ENCODE measurements around the gene UBE2J2. TPM values are rescaled to one million over a fixed set of nuclear protein-coding genes. Genes with fewer than 3 reads are reported as not detected.

The UBE2J2 gene
- total RNA-seq, 1 donor from 2014 or later: 36.9 TPM

DNA sequence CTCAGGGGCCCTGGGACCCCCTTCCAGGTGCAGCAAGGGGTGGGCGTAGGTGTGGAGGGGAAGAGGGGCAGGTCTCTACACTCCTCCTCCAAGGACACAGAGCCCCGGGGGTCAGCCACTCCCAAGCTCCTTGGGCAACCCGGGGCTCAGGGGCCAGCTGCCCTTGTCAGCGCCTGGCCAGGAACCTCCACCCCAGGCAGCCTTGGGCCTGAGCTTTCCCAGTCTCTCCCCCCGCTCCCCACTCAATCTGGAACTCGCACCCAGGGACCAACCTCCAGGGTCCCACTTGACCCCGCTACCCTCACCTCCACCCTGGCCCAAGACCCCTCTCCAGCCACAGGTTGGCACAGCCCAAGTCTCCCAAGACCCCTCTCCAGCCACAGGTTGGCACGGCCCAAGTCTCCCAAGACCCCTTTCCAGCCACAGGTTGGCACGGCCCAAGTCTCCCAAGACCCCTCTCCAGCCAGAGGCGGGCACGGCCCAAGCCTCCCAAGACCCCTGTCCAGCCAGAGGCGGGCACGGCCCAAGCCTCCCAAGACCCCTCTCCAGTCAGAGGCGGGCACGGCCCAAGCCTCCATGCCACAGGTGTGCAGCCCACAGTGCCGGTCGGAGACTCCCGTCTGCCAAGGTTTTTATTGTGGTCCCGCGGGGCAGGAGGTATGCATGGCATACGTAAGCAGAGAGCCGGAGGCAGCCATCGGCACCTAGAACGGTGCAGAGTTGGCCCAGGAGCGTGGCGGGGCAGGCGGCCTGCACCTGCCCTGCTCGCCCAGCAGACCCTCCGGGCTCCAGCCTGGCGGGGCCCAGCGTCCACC lies 62.7 kb downstream of the UBE2J2 start:
- Histone ChIP-seq H3K4me1 (peaks cover 64% of the 10 kb centered on the region), H3K9me3 (replicated peaks) (no peaks in the 10 kb centered on the region), H3K36me3 (no peaks in the 10 kb centered on the region), H3K27me3 (ENCODE audit: low read depth) (peaks cover 28% of the 10 kb centered on the region), H3K4me3 (no peak overlapping the region), H3K27ac (replicated peaks) (no peak overlapping the region)
- intact Hi-C loops (cut with micrococcal nuclease): no loop called here
- TF ChIP-seq, protein P1, sequence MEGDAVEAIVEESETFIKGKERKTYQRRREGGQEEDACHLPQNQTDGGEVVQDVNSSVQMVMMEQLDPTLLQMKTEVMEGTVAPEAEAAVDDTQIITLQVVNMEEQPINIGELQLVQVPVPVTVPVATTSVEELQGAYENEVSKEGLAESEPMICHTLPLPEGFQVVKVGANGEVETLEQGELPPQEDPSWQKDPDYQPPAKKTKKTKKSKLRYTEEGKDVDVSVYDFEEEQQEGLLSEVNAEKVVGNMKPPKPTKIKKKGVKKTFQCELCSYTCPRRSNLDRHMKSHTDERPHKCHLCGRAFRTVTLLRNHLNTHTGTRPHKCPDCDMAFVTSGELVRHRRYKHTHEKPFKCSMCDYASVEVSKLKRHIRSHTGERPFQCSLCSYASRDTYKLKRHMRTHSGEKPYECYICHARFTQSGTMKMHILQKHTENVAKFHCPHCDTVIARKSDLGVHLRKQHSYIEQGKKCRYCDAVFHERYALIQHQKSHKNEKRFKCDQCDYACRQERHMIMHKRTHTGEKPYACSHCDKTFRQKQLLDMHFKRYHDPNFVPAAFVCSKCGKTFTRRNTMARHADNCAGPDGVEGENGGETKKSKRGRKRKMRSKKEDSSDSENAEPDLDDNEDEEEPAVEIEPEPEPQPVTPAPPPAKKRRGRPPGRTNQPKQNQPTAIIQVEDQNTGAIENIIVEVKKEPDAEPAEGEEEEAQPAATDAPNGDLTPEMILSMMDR (IDR thresholded peaks at IDR 0.05; ENCODE audit: borderline replicate concordance): no peak
- DNase-seq: peak; percentile 9

- Histone ChIP-seq H3K4me1 (peaks cover 47% of the 10 kb centered on the region), H3K27me3 (ENCODE audit: low read depth) (peaks cover 42% of the 10 kb centered on the region), H3K4me3 (no peak overlapping the region), H3K27ac (replicated peaks) (no peak overlapping the region), H3K36me3 (no peaks in the 10 kb centered on the region), H3K9me3 (replicated peaks) (no peaks in the 10 kb centered on the region)
- intact Hi-C loops (cut with micrococcal nuclease): no loop called here
- DNase-seq: peak; percentile 12
- TF ChIP-seq, protein P1 (IDR thresholded peaks at IDR 0.05; ENCODE audit: borderline replicate concordance): no peak
These were observed 64.8 kb downstream of the UBE2J2 start for GRCh38 chr1:1208713-1209433.

- Histone ChIP-seq H3K27me3 (ENCODE audit: low read depth) (peaks cover 55% of the 10 kb centered on the region), H3K4me1 (peaks cover 35% of the 10 kb centered on the region), H3K4me3 (no peak overlapping the region), H3K27ac (replicated peaks) (no peak overlapping the region), H3K9me3 (replicated peaks) (no peaks in the 10 kb centered on the region), H3K36me3 (no peaks in the 10 kb centered on the region)
- TF ChIP-seq, protein P1 (IDR thresholded peaks at IDR 0.05; ENCODE audit: borderline replicate concordance): no peak
- intact Hi-C loops (cut with micrococcal nuclease): no loop called here
- DNase-seq: no peak
These were observed 66.1 kb downstream of the UBE2J2 start for GRCh38 chr1:1207571-1207892.

DNA sequence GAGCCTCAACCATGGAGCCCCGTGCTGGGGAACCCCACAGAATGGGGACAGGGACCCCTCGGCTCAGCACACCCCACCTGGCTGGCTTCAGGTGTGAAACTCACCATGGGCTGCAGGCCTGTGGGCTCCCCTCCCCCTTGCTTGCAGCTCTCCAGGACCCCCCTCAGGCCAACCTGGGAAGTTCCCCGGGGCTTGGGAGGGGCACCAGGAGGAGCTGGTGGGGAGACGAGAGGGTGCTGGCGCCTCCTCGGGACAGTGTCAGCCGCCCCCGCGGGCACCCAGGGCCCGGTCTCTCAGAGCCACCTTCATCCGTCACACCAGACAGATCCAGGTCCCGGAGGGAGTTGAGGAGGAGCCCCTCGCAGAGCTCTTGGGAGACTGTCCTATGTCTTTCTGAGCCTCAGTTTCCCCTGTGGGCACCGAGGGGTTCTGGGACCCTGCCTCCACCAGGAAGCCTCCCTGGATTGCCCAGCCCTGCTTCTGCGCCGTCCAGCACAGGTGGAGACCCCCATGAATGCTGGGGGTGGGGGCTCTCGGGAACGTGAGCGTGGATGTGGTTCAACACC lies 66.6 kb downstream of the UBE2J2 start:
- Histone ChIP-seq H3K9me3 (replicated peaks) (no peaks in the 10 kb centered on the region), H3K4me1 (peaks cover 31% of the 10 kb centered on the region), H3K27me3 (ENCODE audit: low read depth) (peaks cover 55% of the 10 kb centered on the region), H3K27ac (replicated peaks) (no peak overlapping the region), H3K36me3 (no peaks in the 10 kb centered on the region), H3K4me3 (no peak overlapping the region)
- intact Hi-C loops (cut with micrococcal nuclease): no loop called here
- DNase-seq: peak; percentile 10
- TF ChIP-seq, protein P1 (IDR thresholded peaks at IDR 0.05; ENCODE audit: borderline replicate concordance): no peak

GRCh38 chr1:1206376-1206965 lies 67.2 kb downstream of the UBE2J2 start, which contains the start of gene TNFRSF18:
TSS of gene TNFRSF18 (minus strand) at chr1:1206592. CDS start at chr1:1206571, 21 bp downstream.
- Histone ChIP-seq H3K27ac (replicated peaks) (no peak within 1 kb of the TSS), H3K4me3 (peak within 1 kb of the TSS; percentile 50), H3K36me3 (no peaks in the 10 kb centered on the region), H3K27me3 (ENCODE audit: low read depth) (peaks cover 56% of the 10 kb centered on the region), H3K4me1 (peaks cover 27% of the 10 kb centered on the region), H3K9me3 (replicated peaks) (no peaks in the 10 kb centered on the region)
- intact Hi-C loops (cut with micrococcal nuclease): no loop called here
- DNase-seq: peak; percentile 9
- TF ChIP-seq, protein P1 (IDR thresholded peaks at IDR 0.05; ENCODE audit: borderline replicate concordance): no peak

Measured in left ventricle myocardium inferior (tissue), 1 donor.